Measurements from ENCODE around the gene PMF1.

PMF1 gene

GRCh38 chr1:156258859-156259258 lies 46.1 kb downstream of the PMF1 start:
- H3K4me3 ChIP-seq (ENCODE audit: low read length) = no peak overlapping the region
- TF ChIP-seq, protein P1, sequence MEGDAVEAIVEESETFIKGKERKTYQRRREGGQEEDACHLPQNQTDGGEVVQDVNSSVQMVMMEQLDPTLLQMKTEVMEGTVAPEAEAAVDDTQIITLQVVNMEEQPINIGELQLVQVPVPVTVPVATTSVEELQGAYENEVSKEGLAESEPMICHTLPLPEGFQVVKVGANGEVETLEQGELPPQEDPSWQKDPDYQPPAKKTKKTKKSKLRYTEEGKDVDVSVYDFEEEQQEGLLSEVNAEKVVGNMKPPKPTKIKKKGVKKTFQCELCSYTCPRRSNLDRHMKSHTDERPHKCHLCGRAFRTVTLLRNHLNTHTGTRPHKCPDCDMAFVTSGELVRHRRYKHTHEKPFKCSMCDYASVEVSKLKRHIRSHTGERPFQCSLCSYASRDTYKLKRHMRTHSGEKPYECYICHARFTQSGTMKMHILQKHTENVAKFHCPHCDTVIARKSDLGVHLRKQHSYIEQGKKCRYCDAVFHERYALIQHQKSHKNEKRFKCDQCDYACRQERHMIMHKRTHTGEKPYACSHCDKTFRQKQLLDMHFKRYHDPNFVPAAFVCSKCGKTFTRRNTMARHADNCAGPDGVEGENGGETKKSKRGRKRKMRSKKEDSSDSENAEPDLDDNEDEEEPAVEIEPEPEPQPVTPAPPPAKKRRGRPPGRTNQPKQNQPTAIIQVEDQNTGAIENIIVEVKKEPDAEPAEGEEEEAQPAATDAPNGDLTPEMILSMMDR (conservative IDR thresholded peaks at IDR 0.05; ENCODE audit: low read length) = no peak
- DNase-seq (ENCODE audit: low read depth) = no peak

DNA sequence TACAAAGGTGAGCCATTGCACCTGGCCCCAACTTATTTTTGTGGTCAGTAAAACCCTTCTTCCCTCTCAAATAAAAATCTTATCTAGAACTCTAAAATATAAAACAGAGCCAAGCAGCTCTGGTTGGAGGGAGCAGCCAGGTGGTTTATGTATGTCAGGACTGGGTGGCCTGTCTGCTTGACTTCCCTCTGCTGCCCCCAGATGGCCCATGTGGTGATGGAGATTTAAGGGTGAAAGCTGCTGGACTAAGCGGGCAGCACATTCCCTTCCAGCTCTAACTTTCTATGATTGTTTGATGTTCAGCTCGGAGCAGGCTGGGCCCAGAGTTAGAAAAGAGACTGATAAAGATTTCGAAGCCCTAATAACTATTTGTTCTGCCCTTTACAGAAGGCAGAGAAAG lies 47.0 kb downstream of the PMF1 start:
- no peak overlapping the region for H3K4me3 ChIP-seq (ENCODE audit: low read length)
- DNase-seq (ENCODE audit: low read depth) = no peak
- TF ChIP-seq, protein P1 (conservative IDR thresholded peaks at IDR 0.05; ENCODE audit: low read length) = no peak

- TF ChIP-seq, protein P1 (conservative IDR thresholded peaks at IDR 0.05; ENCODE audit: low read length) = no peak
- no peak overlapping the region for H3K4me3 ChIP-seq (ENCODE audit: low read length)
- no peak for DNase-seq (ENCODE audit: low read depth)
Observed at GRCh38 chr1:156260896-156261295, 48.1 kb downstream of the PMF1 start.

GRCh38 chr1:156262461-156263287 lies 49.9 kb downstream of the PMF1 start:
- H3K4me3 ChIP-seq (ENCODE audit: low read length) = no peak overlapping the region
- peak; percentile 91 for DNase-seq (ENCODE audit: low read depth)
- TF ChIP-seq, protein P1 (conservative IDR thresholded peaks at IDR 0.05; ENCODE audit: low read length) = no peak

DNA sequence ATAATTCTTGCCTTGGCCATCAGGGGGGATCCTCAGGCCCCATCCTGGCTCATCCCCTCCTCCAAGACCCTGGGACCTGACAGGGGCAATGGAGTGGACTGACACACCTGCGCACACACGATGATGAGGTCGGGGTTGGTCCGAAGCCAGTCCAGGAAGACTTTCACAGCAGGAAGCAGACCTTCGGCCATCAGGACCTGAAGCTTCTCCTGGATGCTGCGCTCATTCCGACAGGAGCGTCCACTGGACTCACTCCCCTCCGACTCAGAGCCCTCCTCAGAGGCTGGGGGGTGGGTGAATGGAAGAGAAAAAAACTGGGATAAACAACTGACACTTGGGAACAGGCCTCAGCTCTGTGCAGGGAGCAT lies 50.5 kb downstream of the PMF1 start:
- H3K4me3 ChIP-seq (ENCODE audit: low read length) = no peak overlapping the region
- TF ChIP-seq, protein P1 (conservative IDR thresholded peaks at IDR 0.05; ENCODE audit: low read length) = no peak
- DNase-seq (ENCODE audit: low read depth) = no peak

- no peak for DNase-seq (ENCODE audit: low read depth)
- H3K4me3 ChIP-seq (ENCODE audit: low read length) = no peak overlapping the region
- TF ChIP-seq, protein P1 (conservative IDR thresholded peaks at IDR 0.05; ENCODE audit: low read length) = no peak
Observed at GRCh38 chr1:156266051-156266450, 53.2 kb downstream of the PMF1 start.

DNA sequence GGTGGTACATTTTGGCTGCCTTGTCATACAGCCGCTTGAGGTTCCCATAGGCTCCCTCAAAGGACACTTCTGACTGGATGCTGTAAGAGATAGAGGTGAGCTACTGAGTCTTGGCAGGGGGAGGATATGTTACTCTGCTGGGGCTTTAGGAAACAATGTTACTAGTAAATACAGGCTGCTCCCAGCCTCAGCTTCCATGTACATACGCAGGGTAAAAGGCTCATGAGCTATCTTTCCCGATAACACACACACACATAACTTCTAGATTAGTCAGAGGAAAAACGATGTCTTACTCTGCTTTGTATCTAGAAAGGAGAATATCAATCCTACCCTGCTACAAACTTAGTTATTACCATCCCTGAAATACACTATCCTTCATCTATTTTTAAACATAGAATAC lies 55.5 kb downstream of the PMF1 start:
- no peak overlapping the region for H3K4me3 ChIP-seq (ENCODE audit: low read length)
- DNase-seq (ENCODE audit: low read depth) = no peak
- TF ChIP-seq, protein P1 (conservative IDR thresholded peaks at IDR 0.05; ENCODE audit: low read length) = no peak

All from AG10803 (cell line).